ENCODE data around the gene BRI3. TPM values are rescaled to one million over a fixed set of nuclear protein-coding genes. Genes with fewer than 3 reads are reported as not detected.

The BRI3 gene
- total RNA-seq, 2 donors from 2014 or later = 68.5 to 85.4 TPM

DNA sequence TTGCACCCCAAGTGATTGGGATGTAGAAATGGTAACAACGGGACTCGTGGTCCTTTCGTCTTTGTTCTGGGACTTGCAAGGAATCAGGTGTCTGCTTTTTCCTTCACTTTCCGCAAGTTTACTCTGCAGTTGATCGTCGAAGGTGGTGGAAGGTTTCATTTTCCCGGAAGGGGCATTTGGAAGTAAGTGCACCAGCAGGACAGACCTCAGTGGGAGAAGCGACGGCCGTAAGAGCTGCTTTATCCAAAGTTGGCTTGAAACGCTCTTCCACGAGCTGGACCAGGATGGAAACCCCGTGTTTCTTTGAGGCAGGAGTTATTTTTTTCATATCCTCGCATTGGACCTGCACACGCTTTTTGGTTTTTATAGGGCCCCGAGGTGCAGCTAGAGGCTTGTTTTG, 1.2 kb downstream of the BRI3 start:
- TF ChIP-seq, protein P1, sequence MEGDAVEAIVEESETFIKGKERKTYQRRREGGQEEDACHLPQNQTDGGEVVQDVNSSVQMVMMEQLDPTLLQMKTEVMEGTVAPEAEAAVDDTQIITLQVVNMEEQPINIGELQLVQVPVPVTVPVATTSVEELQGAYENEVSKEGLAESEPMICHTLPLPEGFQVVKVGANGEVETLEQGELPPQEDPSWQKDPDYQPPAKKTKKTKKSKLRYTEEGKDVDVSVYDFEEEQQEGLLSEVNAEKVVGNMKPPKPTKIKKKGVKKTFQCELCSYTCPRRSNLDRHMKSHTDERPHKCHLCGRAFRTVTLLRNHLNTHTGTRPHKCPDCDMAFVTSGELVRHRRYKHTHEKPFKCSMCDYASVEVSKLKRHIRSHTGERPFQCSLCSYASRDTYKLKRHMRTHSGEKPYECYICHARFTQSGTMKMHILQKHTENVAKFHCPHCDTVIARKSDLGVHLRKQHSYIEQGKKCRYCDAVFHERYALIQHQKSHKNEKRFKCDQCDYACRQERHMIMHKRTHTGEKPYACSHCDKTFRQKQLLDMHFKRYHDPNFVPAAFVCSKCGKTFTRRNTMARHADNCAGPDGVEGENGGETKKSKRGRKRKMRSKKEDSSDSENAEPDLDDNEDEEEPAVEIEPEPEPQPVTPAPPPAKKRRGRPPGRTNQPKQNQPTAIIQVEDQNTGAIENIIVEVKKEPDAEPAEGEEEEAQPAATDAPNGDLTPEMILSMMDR (IDR thresholded peaks at IDR 0.05) = no peak
- no peak for TF ChIP-seq POLR2A (IDR thresholded peaks at IDR 0.05)
- TF ChIP-seq POLR2AphosphoS5 (IDR thresholded peaks at IDR 0.05) = no peak
- no peak for DNase-seq (ENCODE audit: low spot score)
- H3K27ac ChIP-seq = peak overlapping the region; percentile 93 to 99
- peak overlapping the region; percentile 92 to 99 for H3K4me3 ChIP-seq
- no peaks in the 10 kb centered on the region for H3K27me3 ChIP-seq (replicated peaks; ENCODE audit: insufficient read depth)
- peaks cover 36% of the 10 kb centered on the region for H3K4me1 ChIP-seq (replicated peaks)
- no peaks in the 10 kb centered on the region for H3K9me3 ChIP-seq
- 15% methylated on average over 16 of the region's 16 CpGs for WGBS
- intact Hi-C loops (cut with DNase I) = no loop called here
- no peaks in the 10 kb centered on the region for H3K36me3 ChIP-seq

DNA sequence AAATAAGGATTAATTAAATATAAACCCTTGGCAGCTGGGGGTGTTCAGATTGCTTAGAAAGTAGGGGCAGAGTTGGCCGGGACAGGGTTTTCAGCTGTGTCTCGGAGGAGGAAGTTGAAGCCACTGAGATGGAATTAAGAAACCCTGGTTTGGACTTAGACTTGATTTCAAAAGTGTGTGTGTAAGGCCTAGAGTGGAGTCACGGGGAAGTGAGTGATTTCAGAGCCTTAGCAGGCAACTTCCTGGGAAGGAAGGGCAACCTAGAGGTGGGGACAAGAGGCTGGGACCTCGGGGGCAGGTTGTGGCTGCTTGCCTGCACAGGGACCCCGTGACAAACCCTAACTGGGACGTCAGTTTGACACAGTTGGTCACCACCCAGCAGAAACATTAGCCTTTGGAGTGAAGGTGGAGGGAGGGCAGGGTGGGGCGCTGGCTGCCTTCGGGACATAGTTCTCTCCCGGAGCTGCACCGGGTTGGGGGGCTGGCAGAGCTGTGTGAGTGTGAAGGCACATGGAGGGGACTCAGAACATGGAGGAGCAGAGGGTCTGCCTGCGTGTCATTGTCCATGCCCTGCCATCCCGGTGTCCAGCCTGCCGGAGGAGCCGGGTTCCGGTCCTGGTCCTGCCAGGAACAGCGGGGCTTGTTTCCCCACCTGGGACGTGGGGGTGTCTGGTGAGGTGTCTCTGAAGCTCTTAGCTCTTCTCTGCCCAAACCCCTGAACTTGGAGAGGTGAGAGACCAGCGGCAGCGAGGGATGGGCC, 1.8 kb downstream of the BRI3 start:
- Histone ChIP-seq H3K4me3 (peak overlapping the region; percentile 92 to 99), H3K9me3 (no peaks in the 10 kb centered on the region), H3K36me3 (no peaks in the 10 kb centered on the region), H3K27me3 (replicated peaks; ENCODE audit: insufficient read depth) (no peaks in the 10 kb centered on the region), H3K4me1 (replicated peaks) (peaks cover 38% of the 10 kb centered on the region), H3K27ac (peak overlapping the region; percentile 93 to 99)
- intact Hi-C loops (cut with DNase I) = no loop called here
- TF ChIP-seq POLR2AphosphoS5 (IDR thresholded peaks at IDR 0.05) = no peak
- TF ChIP-seq, protein P1 (IDR thresholded peaks at IDR 0.05) = no peak
- peak; percentile 32 for TF ChIP-seq POLR2A (IDR thresholded peaks at IDR 0.05)
- DNase-seq (ENCODE audit: low spot score) = no peak
- WGBS = 51% methylated on average over 19 of the region's 19 CpGs

DNA sequence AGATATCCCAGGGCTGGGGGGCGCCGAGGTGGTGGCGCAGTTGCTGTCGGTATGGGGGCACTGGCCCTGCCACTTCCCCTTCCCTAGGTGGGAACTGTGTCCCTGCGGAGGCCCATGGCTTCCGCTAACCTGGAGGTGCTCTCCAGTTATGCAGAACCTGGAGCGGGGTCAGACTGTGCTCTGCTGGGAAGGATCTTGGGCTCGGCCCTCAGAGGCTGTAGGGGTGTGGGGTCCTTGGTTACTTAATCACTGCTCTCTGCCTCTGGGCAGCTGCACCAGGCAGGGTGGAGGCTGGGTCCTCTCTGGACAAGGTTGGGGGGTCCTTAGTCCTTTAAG, 2.4 kb downstream of the BRI3 start:
- Histone ChIP-seq H3K36me3 (no peaks in the 10 kb centered on the region), H3K27me3 (replicated peaks; ENCODE audit: insufficient read depth) (no peaks in the 10 kb centered on the region), H3K4me3 (peak overlapping the region; percentile 92 to 99), H3K4me1 (replicated peaks) (peaks cover 39% of the 10 kb centered on the region), H3K27ac (peak overlapping the region; percentile 93 to 99), H3K9me3 (no peaks in the 10 kb centered on the region)
- intact Hi-C loops (cut with DNase I) = no loop called here
- WGBS = 69% methylated on average over 8 of the region's 8 CpGs
- DNase-seq (ENCODE audit: low spot score) = no peak
- TF ChIP-seq, protein P1 (IDR thresholded peaks at IDR 0.05) = no peak
- no peak for TF ChIP-seq POLR2A (IDR thresholded peaks at IDR 0.05)
- no peak for TF ChIP-seq POLR2AphosphoS5 (IDR thresholded peaks at IDR 0.05)

DNA sequence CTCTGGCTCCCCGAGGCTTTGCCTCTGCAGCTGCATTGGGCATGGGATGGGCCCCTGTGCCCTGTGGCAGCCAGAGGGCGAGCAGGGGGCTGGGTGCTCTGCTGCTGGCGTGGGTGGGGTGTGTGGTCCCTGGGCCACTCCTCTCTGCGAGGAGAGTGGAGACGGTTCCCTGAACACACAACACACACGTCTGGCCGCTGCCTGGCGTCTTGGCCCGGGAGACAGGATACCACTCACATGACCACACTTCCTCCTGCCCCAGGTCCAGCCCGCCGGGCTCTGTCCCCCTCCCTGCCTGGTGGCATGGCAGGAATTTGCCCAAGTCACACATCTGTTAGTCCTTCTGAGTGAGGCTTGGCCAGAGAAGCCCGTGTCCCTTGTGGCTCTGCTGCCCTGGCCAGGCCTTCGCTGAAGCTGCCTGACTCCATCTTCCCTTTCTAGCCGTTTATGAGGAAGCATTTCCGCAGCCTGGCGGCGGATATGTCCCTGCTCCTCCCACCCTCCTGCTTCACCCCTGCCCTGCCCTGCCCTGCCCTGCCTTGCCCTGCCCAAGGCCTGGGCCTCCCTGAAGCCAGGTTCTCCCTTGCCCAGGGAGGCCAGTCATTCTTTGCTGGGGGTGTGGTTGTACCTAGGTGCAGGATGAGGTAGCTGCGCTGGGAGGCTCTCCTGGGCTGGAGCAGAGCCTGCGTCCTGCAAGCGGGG, 3.0 kb downstream of the BRI3 start:
- Histone ChIP-seq H3K27me3 (replicated peaks; ENCODE audit: insufficient read depth) (no peaks in the 10 kb centered on the region), H3K27ac (peak overlapping the region; percentile 93 to 99), H3K36me3 (no peaks in the 10 kb centered on the region), H3K4me1 (replicated peaks) (peaks cover 36% of the 10 kb centered on the region), H3K4me3 (peak overlapping the region; percentile 92 to 99), H3K9me3 (no peaks in the 10 kb centered on the region)
- peak; percentile 77 for DNase-seq (ENCODE audit: low spot score)
- TF ChIP-seq POLR2AphosphoS5 (IDR thresholded peaks at IDR 0.05) (peak; percentile 81), POLR2A (IDR thresholded peaks at IDR 0.05) (peak; percentile 31)
- TF ChIP-seq, protein P1 (IDR thresholded peaks at IDR 0.05) = peak in 1 of 4 experiments; percentile 3
- intact Hi-C loops (cut with DNase I) = loop anchor here (5.0 kb wide), 2 partner anchors 32 to 118 kb away; partner anchors contain the start of genes BAIAP2L1 and TECPR1
- WGBS = 15% methylated on average over 20 of the region's 20 CpGs

Data from prostate gland (tissue), 2 donors.